SK-N-SH treated with all-trans-retinoic acid at 6 μM for 48 hours (cell line): ENCODE results near the gene RAB8A.
A peak's percentile ranks its signal among the peaks of the same experiment; 100 is the strongest.

Experiments
- ATAC-seq: fragments of 200-7000 bp; cut with Tn5 transposase; 3 replicates; pipeline ENCODE4 v1.9.1; 2020; ENCODE audit warnings: mild to moderate bottlenecking, moderate library complexity
- ARNTL ChIP-seq: fragments of 450-650 bp; formaldehyde crosslinking; IDR thresholded peaks from 2 replicates; pipeline ENCODE4 v1.5.0; 2020; ENCODE audit warnings: low read depth, mild to moderate bottlenecking, moderate library complexity, borderline replicate concordance
- BACH2 ChIP-seq: fragments of 250-450 bp; sonication (Bioruptor Pico); IDR thresholded peaks from 2 replicates; pipeline ENCODE4 v1.9.0; 2021; ENCODE audit warnings: mild to moderate bottlenecking, borderline replicate concordance
- CREB5 ChIP-seq: fragments of 250-450 bp; sonication (Bioruptor Pico); IDR thresholded peaks from 2 replicates; pipeline ENCODE4 v1.5.1; 2020; ENCODE audit warnings: low read depth, mild to moderate bottlenecking, moderate library complexity
- CSDC2 ChIP-seq: fragments of 250-450 bp; sonication (Bioruptor Pico); IDR thresholded peaks from 2 replicates; pipeline ENCODE4 v1.5.0; 2020; ENCODE audit warnings: mild to moderate bottlenecking, moderate library complexity
- ESRRG ChIP-seq: fragments of 250-450 bp; sonication (Bioruptor Pico); IDR thresholded peaks from 2 replicates; pipeline ENCODE4 v1.6.1; 2021; ENCODE audit warnings: mild to moderate bottlenecking
- GLIS3 ChIP-seq: fragments of 250-450 bp; sonication (Bioruptor Pico); IDR thresholded peaks from 2 replicates; pipeline ENCODE4 v1.5.0; 2020; ENCODE audit warnings: mild to moderate bottlenecking, moderate library complexity
- ISL1 ChIP-seq: fragments of 250-450 bp; sonication (Bioruptor Pico); IDR thresholded peaks from 2 replicates; pipeline ENCODE4 v2.1.2; 2022; ENCODE audit warnings: mild to moderate bottlenecking, moderate library complexity
- PATZ1 ChIP-seq: fragments of 250-450 bp; sonication (Bioruptor Pico); IDR thresholded peaks from 2 replicates; pipeline ENCODE4 v1.8.0; 2020; ENCODE audit warnings: mild to moderate bottlenecking, moderate library complexity, borderline replicate concordance
- POU6F1 ChIP-seq: fragments of 250-450 bp; sonication (Bioruptor Pico); IDR thresholded peaks from 2 replicates; pipeline ENCODE4 v1.8.0; 2021; ENCODE audit warnings: low read depth, mild to moderate bottlenecking, moderate library complexity, borderline replicate concordance
- PPARA ChIP-seq: fragments of 250-450 bp; sonication (Bioruptor Pico); IDR thresholded peaks from 2 replicates; pipeline ENCODE4 v1.5.0; 2020; ENCODE audit warnings: mild to moderate bottlenecking, borderline replicate concordance
- SNAI2 ChIP-seq: fragments of 250-450 bp; sonication (Bioruptor Pico); IDR thresholded peaks from 2 replicates; pipeline ENCODE4 v1.5.0; 2020; ENCODE audit warnings: mild to moderate bottlenecking, moderate library complexity
- TCF4 ChIP-seq: fragments of 250-450 bp; sonication (Bioruptor Pico); IDR thresholded peaks from 2 replicates; pipeline ENCODE4 v1.8.0; 2021; ENCODE audit warnings: mild to moderate bottlenecking, moderate library complexity, borderline replicate concordance
- TOX ChIP-seq: fragments of 250-450 bp; sonication (Bioruptor Pico); IDR thresholded peaks from 2 replicates; pipeline ENCODE4 v1.8.0; 2021; ENCODE audit warnings: mild to moderate bottlenecking, moderate library complexity, borderline replicate concordance
- ZC3H10 ChIP-seq: fragments of 250-450 bp; sonication (Bioruptor Pico); IDR thresholded peaks from 2 replicates; pipeline ENCODE4 v1.5.1; 2021; ENCODE audit warnings: mild to moderate bottlenecking, moderate library complexity
- ZFP3 ChIP-seq: fragments of 250-450 bp; sonication (Bioruptor Pico); IDR thresholded peaks from 2 replicates; pipeline ENCODE4 v1.5.0; 2020; ENCODE audit warnings: mild to moderate bottlenecking, moderate library complexity
- ZFP30 ChIP-seq: fragments of 450-650 bp; formaldehyde crosslinking; IDR thresholded peaks from 2 replicates; pipeline ENCODE4 v1.5.0; 2022; ENCODE audit warnings: mild to moderate bottlenecking, moderate library complexity
- ZNF565 ChIP-seq: fragments of 450-650 bp; formaldehyde crosslinking; conservative IDR thresholded peaks from 2 replicates; pipeline ENCODE4 v1.5.0; 2020; ENCODE audit warnings: low read depth, mild to moderate bottlenecking, moderate library complexity
- ZNF70 ChIP-seq: fragments of 450-650 bp; formaldehyde crosslinking; IDR thresholded peaks from 2 replicates; pipeline ENCODE4 v1.5.0; 2020; ENCODE audit warnings: mild to moderate bottlenecking, moderate library complexity
- ZNF8 ChIP-seq: fragments of 450-650 bp; formaldehyde crosslinking; IDR thresholded peaks from 2 replicates; pipeline ENCODE4 v1.5.0; 2020; ENCODE audit warnings: mild to moderate bottlenecking, moderate library complexity
- TF ChIP-seq, protein P1 (sequence below): fragments of 250-450 bp; sonication (Bioruptor Pico); IDR thresholded peaks from 2 replicates; pipeline ENCODE4 v1.5.0; 2020; ENCODE audit warnings: mild to moderate bottlenecking, moderate library complexity
- TF ChIP-seq, protein P2 (sequence below): fragments of 250-450 bp; sonication (Bioruptor Pico); IDR thresholded peaks from 2 replicates; pipeline ENCODE4 v1.5.1; 2021; ENCODE audit warnings: mild to moderate bottlenecking, moderate library complexity

RAB8A gene

GRCh38 chr19:16111160-16111908 lies at the start of gene RAB8A:
Gene RAB8A (plus strand): TSS chr19:16111889. CDS start chr19:16111902, 13 bp downstream.
- peak; percentile 98 for ATAC-seq
- TF ChIP-seq CREB5 (no peak), ZNF70 (CRISPR knock-in tag) (no peak), ZNF8 (CRISPR knock-in tag) (no peak), ESRRG (no peak), PATZ1 (0 out of 2 replicates have a peak, but pooled peaks have one; percentile 45), TCF4 (CRISPR knock-in tag) (no peak)

DNA sequence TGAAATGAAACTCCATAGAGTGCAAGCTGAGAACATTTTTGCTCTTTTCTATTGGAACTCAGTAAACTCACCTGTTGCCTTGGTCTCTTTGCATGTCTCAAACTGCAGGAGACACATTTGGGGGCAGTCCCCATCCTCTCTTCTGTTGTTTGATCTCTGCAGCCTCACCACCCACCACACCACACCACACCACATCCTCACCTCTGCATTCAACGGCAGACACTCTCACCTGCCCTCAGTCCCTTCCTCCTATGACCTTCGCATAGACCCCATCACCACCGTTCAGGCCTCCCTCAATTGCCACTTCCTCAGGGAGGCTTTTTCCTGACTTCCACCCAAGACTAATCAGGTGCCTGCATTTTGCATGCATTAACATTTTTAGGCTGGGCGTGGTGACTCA lies 49.7 kb upstream of the RAB8A start:
- no peak for TF ChIP-seq ZFP30 (CRISPR knock-in tag)
- TF ChIP-seq PPARA (CRISPR knock-in tag), result no peak
- no peak for TF ChIP-seq TOX (CRISPR knock-in tag)
- TF ChIP-seq, protein P1, sequence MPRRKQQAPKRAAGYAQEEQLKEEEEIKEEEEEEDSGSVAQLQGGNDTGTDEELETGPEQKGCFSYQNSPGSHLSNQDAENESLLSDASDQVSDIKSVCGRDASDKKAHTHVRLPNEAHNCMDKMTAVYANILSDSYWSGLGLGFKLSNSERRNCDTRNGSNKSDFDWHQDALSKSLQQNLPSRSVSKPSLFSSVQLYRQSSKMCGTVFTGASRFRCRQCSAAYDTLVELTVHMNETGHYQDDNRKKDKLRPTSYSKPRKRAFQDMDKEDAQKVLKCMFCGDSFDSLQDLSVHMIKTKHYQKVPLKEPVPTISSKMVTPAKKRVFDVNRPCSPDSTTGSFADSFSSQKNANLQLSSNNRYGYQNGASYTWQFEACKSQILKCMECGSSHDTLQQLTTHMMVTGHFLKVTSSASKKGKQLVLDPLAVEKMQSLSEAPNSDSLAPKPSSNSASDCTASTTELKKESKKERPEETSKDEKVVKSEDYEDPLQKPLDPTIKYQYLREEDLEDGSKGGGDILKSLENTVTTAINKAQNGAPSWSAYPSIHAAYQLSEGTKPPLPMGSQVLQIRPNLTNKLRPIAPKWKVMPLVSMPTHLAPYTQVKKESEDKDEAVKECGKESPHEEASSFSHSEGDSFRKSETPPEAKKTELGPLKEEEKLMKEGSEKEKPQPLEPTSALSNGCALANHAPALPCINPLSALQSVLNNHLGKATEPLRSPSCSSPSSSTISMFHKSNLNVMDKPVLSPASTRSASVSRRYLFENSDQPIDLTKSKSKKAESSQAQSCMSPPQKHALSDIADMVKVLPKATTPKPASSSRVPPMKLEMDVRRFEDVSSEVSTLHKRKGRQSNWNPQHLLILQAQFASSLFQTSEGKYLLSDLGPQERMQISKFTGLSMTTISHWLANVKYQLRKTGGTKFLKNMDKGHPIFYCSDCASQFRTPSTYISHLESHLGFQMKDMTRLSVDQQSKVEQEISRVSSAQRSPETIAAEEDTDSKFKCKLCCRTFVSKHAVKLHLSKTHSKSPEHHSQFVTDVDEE (CRISPR knock-in tag), result no peak
- TF ChIP-seq BACH2 (CRISPR knock-in tag), result no peak
- TF ChIP-seq ZNF8 (CRISPR knock-in tag), result no peak
- no peak for TF ChIP-seq CSDC2 (CRISPR knock-in tag)
- TF ChIP-seq, protein P2, sequence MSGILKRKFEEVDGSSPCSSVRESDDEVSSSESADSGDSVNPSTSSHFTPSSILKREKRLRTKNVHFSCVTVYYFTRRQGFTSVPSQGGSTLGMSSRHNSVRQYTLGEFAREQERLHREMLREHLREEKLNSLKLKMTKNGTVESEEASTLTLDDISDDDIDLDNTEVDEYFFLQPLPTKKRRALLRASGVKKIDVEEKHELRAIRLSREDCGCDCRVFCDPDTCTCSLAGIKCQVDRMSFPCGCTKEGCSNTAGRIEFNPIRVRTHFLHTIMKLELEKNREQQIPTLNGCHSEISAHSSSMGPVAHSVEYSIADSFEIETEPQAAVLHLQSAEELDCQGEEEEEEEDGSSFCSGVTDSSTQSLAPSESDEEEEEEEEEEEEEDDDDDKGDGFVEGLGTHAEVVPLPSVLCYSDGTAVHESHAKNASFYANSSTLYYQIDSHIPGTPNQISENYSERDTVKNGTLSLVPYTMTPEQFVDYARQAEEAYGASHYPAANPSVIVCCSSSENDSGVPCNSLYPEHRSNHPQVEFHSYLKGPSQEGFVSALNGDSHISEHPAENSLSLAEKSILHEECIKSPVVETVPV, result no peak
- no peak for TF ChIP-seq POU6F1 (CRISPR knock-in tag)
- TF ChIP-seq ISL1 (CRISPR knock-in tag), result no peak
- TF ChIP-seq ZC3H10 (CRISPR knock-in tag), result no peak
- no peak for TF ChIP-seq ARNTL (CRISPR knock-in tag)
- no peak for TF ChIP-seq ZFP3 (CRISPR knock-in tag)
- no peak for TF ChIP-seq GLIS3
- no peak for TF ChIP-seq ZNF565 (CRISPR knock-in tag)
- no peak for TF ChIP-seq ZNF70 (CRISPR knock-in tag)
- TF ChIP-seq PATZ1, result no peak
- TF ChIP-seq SNAI2 (CRISPR knock-in tag), result no peak
- no peak for TF ChIP-seq TCF4 (CRISPR knock-in tag)
- no peak for ATAC-seq
